HEK293T (cell line): ENCODE data around the gene ADPGK.

Source experiments
- CTCF ChIA-PET: fragments of 350-600 bp; formaldehyde crosslinking; extraction: SDS; loops from one replicate; lab custom pipeline; 2021; ENCODE audit warnings: antibody characterized with exemption, inconsistent platforms; lab: Yijun Ruan, JAX
- POLR2A ChIA-PET: fragments of 350-600 bp; formaldehyde crosslinking; extraction: SDS; loops from one replicate; lab custom pipeline; 2020; ENCODE audit warnings: antibody characterized with exemption, inconsistent platforms; lab: Yijun Ruan, JAX
- DNase-seq: peaks from one replicate; pipeline ENCODE4 v3.0.0; 2012; ENCODE audit warnings: mixed read lengths; ENCODE audit errors: extremely low spot score
- ARNT ChIP-seq: fragments of 450-650 bp; IDR thresholded peaks from 2 replicates; pipeline ENCODE4 v1.6.1; 2017; ENCODE audit warnings: mild to moderate bottlenecking
- BHLHE40 ChIP-seq: fragments of 450-650 bp; IDR thresholded peaks from 2 replicates; pipeline ENCODE4 v1.6.1; 2016; ENCODE audit warnings: mild to moderate bottlenecking, moderate library complexity, borderline replicate concordance
- CTBP1 ChIP-seq: fragments of 450-650 bp; IDR thresholded peaks from 2 replicates; pipeline ENCODE4 v1.6.1; 2016; ENCODE audit warnings: borderline replicate concordance
- ELF4 ChIP-seq: fragments of 450-650 bp; IDR thresholded peaks from 2 replicates; pipeline ENCODE4 v1.6.1; 2017; ENCODE audit warnings: antibody characterized with exemption
- FOXA1 ChIP-seq: fragments of 450-650 bp; IDR thresholded peaks from 2 replicates; pipeline ENCODE4 v1.6.1; 2016; ENCODE audit warnings: mild to moderate bottlenecking
- FOXK2 ChIP-seq: fragments of 450-650 bp; IDR thresholded peaks from 2 replicates; pipeline ENCODE4 v1.6.1; 2016; ENCODE audit warnings: mild to moderate bottlenecking
- FOXM1 ChIP-seq: fragments of 450-650 bp; IDR thresholded peaks from 2 replicates; pipeline ENCODE4 v1.6.1; 2017; ENCODE audit warnings: mild to moderate bottlenecking, borderline replicate concordance
- HDGF ChIP-seq: fragments of 450-650 bp; IDR thresholded peaks from 2 replicates; pipeline ENCODE4 v1.6.1; 2017; ENCODE audit warnings: antibody characterized with exemption, borderline replicate concordance
- L3MBTL2 ChIP-seq: fragments of 450-650 bp; conservative IDR thresholded peaks from 2 replicates; pipeline ENCODE4 v1.6.1; 2016; ENCODE audit warnings: mild to moderate bottlenecking
- LEF1 ChIP-seq: fragments of 450-650 bp; IDR thresholded peaks from 2 replicates; pipeline ENCODE4 v1.6.1; 2017; ENCODE audit warnings: mild to moderate bottlenecking, borderline replicate concordance
- NFRKB ChIP-seq: fragments of 450-650 bp; IDR thresholded peaks from 2 replicates; pipeline ENCODE4 v1.6.1; 2016; ENCODE audit warnings: mild to moderate bottlenecking, moderate library complexity
- SP1 ChIP-seq: fragments of 450-650 bp; IDR thresholded peaks from 2 replicates; pipeline ENCODE4 v1.6.1; 2017
- SUZ12 ChIP-seq: fragments of 450-650 bp; IDR thresholded peaks from 2 replicates; pipeline ENCODE4 v1.6.1; 2016; ENCODE audit warnings: mild to moderate bottlenecking
- TARDBP ChIP-seq: fragments of 450-650 bp; IDR thresholded peaks from 2 replicates; pipeline ENCODE4 v1.6.1; 2016
- ZNF384 ChIP-seq: fragments of 450-650 bp; IDR thresholded peaks from 2 replicates; pipeline ENCODE4 v1.6.1; 2016
- TF ChIP-seq, protein P1 (sequence below): fragments of 450-650 bp; IDR thresholded peaks from 2 replicates; pipeline ENCODE4 v1.6.1; 2016

The ADPGK gene

DNA sequence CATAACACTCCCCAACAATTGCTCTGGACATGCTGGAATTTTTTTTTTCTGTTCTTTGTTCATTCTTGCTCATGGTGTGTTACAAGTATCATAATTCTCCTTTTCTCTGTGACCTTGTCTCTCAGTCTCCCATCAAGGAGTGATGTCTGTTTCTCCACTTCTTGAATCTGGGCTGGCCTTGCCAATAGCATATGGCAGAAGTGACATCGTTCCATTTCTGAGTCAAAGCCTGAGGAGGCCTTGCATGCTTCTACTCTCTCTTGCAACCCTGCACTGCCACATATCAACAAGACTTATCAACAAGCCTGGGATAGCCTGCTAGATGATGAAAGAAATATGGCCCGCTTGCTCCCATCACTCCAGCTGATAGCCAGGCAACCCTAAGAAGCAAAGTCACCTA is 8.9 kb upstream of the ADPGK start:
- no peak for DNase-seq
- no peak for TF ChIP-seq ELF4
- no peak for TF ChIP-seq FOXA1
- no peak for TF ChIP-seq SUZ12
- TF ChIP-seq, protein P1, sequence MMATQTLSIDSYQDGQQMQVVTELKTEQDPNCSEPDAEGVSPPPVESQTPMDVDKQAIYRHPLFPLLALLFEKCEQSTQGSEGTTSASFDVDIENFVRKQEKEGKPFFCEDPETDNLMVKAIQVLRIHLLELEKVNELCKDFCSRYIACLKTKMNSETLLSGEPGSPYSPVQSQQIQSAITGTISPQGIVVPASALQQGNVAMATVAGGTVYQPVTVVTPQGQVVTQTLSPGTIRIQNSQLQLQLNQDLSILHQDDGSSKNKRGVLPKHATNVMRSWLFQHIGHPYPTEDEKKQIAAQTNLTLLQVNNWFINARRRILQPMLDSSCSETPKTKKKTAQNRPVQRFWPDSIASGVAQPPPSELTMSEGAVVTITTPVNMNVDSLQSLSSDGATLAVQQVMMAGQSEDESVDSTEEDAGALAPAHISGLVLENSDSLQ: no peak
- TF ChIP-seq SP1: no peak
- TF ChIP-seq L3MBTL2: no peak
- no peak for TF ChIP-seq NFRKB
- no peak for TF ChIP-seq ARNT
- TF ChIP-seq HDGF: no peak
- no peak for TF ChIP-seq BHLHE40
- TF ChIP-seq ZNF384: no peak
- TF ChIP-seq CTBP1: no peak
- TF ChIP-seq FOXK2: no peak
- POLR2A ChIA-PET: interaction anchor here (2.4 kb wide), 1 partner anchor 9 kb away, joined by 11 read pairs; the partner anchor contains the start of gene ADPGK
- CTCF ChIA-PET: no interaction called here

DNA sequence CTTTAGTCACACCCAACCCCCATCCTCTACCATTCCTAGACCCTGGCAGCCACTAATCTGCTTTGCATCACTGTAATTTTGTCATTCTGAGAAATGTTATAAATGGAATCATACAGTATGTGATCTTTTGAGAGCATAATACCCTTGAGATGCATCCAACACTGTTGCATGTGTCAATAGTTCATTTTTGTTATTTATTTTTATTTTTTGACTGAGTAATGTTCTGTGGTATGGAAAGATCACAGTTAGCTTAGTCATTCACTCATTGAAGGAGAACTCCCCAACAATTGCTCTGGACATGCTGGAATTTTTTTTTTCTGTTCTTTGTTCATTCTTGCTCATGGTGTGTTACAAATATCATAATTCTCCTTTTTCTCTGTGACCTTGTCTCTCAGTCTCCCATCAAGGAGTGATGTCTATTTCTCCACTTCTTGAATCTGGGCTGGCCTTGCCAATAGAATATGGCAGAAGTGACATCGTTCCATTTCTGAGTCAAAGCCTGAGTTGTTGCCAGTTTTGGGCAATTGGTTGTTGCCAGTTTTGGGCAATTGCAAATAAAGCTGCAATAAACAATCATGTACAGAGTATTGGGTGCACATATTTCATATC is 6.8 kb upstream of the ADPGK start:
- TF ChIP-seq, protein P1: no peak
- TF ChIP-seq SP1: no peak
- no peak for TF ChIP-seq HDGF
- no peak for TF ChIP-seq SUZ12
- TF ChIP-seq NFRKB: no peak
- TF ChIP-seq ARNT: no peak
- no peak for TF ChIP-seq BHLHE40
- TF ChIP-seq ZNF384: no peak
- TF ChIP-seq FOXK2: no peak
- TF ChIP-seq L3MBTL2: no peak
- no peak for TF ChIP-seq LEF1
- TF ChIP-seq CTBP1: no peak
- TF ChIP-seq FOXM1: no peak
- no peak for TF ChIP-seq FOXA1
- TF ChIP-seq TARDBP: no peak
- no peak for TF ChIP-seq ELF4
- POLR2A ChIA-PET: no interaction called here
- CTCF ChIA-PET: no interaction called here
- no peak for DNase-seq

DNA sequence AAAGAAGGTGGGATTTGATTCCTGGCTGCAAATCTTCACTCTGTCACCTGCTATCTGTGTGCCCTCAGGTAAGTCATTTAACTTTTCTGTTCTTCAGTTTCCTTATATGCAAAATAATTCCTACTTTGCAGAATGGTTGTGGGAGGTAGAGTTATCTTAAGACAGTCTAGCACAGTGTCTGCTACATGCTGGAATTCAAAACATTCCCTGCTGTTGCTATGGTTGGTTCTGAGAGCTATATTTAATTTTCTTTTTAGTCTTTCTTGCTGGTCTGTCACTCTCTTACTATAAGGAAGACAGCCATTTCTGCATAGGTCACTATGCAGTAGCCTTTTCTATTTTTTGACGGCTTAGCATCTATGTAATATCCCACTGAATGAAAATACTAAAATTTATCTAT is 4.0 kb upstream of the ADPGK start:
- ChIA-PET CTCF (no interaction called here), POLR2A (no interaction called here)
- TF ChIP-seq ARNT (no peak), HDGF (no peak), L3MBTL2 (no peak), TARDBP (no peak), FOXM1 (no peak), ZNF384 (no peak), FOXK2 (no peak), FOXA1 (no peak), ELF4 (no peak), BHLHE40 (no peak), NFRKB (no peak), SUZ12 (no peak), CTBP1 (no peak), SP1 (no peak), LEF1 (no peak)
- TF ChIP-seq, protein P1: no peak
- DNase-seq: no peak

DNA sequence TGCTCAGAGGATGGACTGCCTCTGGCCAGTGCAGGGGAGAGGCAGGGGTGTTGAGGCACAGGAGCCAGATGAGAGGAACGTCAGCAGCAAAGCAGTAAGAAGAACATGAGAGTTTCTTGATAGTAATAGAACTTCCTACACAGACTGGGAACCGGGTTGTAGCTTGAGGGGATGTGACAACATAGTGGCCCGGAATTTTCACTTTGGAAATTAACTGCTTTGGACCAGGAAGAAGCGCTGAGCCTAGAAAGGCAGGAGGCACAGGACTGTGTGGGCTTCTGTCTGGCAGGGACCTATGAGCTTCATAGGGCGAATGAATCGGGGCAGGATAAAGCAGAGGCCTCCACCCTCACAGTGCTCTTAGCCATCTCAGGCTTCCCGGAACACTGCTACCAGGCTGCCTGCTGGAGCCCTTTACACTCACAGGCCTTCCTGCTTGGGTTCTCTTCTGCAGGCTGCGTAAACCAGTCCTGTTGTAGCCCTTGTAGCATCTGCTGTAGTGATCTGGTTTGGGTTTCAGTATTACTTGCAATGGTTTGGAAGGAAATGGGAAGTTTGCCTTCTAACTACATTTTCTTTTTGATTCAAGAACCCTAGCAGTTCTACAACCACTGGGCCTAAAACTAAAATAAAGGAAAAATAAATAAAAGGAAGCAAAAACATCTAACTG is 3.3 kb upstream of the ADPGK start:
- DNase-seq: no peak
- CTCF ChIA-PET: no interaction called here
- TF ChIP-seq FOXM1: no peak
- TF ChIP-seq HDGF: no peak
- no peak for TF ChIP-seq NFRKB
- TF ChIP-seq LEF1: no peak
- TF ChIP-seq FOXA1: no peak
- TF ChIP-seq L3MBTL2: no peak
- no peak for TF ChIP-seq FOXK2
- TF ChIP-seq BHLHE40: no peak
- no peak for TF ChIP-seq ELF4
- no peak for TF ChIP-seq CTBP1
- TF ChIP-seq SUZ12: no peak
- POLR2A ChIA-PET: no interaction called here

DNA sequence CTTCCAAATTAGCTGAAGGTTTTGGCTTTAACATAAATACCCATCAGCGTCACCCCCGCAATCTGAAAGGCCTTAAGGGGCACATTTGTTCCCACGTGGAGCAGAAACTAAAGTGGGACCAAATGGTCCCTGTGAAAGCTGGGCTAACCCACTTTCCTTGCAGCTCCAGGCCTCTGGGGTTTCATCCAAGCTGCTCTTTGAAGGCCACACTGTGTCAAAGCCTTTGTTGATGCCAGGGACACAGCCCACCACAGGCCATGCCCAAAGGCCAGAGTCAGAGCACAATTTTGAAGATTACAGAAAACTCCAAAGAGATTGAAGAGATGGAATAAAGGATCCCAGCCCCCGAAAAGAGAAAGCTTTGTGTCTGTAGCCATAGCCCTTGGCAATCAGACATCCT is 2.7 kb upstream of the ADPGK start:
- TF ChIP-seq TARDBP (no peak), NFRKB (no peak), ARNT (no peak), ELF4 (no peak), ZNF384 (no peak), FOXA1 (no peak), CTBP1 (no peak), SP1 (no peak), SUZ12 (no peak), FOXK2 (no peak), FOXM1 (no peak), LEF1 (no peak), L3MBTL2 (no peak), BHLHE40 (no peak), HDGF (no peak)
- TF ChIP-seq, protein P1: no peak
- no peak for DNase-seq
- ChIA-PET POLR2A (no interaction called here), CTCF (no interaction called here)
